HEK293T (cell line): ENCODE measurements around the gene NEIL1.

Experiments used
- CTBP1 ChIP-seq: fragments of 450-650 bp; IDR thresholded peaks from 2 replicates; pipeline ENCODE4 v1.6.1; 2016; ENCODE audit warnings: borderline replicate concordance
- ELF4 ChIP-seq: fragments of 450-650 bp; IDR thresholded peaks from 2 replicates; pipeline ENCODE4 v1.6.1; 2017; ENCODE audit warnings: antibody characterized with exemption
- NFRKB ChIP-seq: fragments of 450-650 bp; IDR thresholded peaks from 2 replicates; pipeline ENCODE4 v1.6.1; 2016; ENCODE audit warnings: mild to moderate bottlenecking, moderate library complexity
- SP1 ChIP-seq: fragments of 450-650 bp; IDR thresholded peaks from 2 replicates; pipeline ENCODE4 v1.6.1; 2017

GRCh38 chr15:75397494-75397893 is 50.7 kb downstream of the NEIL1 start:
- TF ChIP-seq NFRKB (no peak), CTBP1 (no peak), SP1 (no peak), ELF4 (no peak)
